ENCODE measurements around the gene SLC39A11.

GRCh38 chr17:73013816-73014663 lies 78.4 kb downstream of the SLC39A11 start:
- TF ChIP-seq EZH2phosphoT487 (IDR thresholded peaks at IDR 0.05; ENCODE audit: insufficient read depth, low read depth) (no peak), EZH2 (IDR thresholded peaks at IDR 0.05; ENCODE audit: insufficient read depth, poor library complexity, severe bottlenecking) (no peak)

All from GM23248 (cell line).